ENCODE measurements around the gene P2RY4. TPM values are rescaled to one million over a fixed set of nuclear protein-coding genes. Genes with fewer than 3 reads are reported as not detected.

The P2RY4 gene
- total and polyA plus RNA-seq, 10 donors: 0.06 to 1.8 (median 0.95) TPM; not detected in 1

GRCh38 chrX:70208479-70208878 is 51.5 kb downstream of the P2RY4 start:
- intact Hi-C loops (cut with DNase I; ENCODE audit: low total_unique reads): no loop called here
- no peak for DNase-seq
- Histone ChIP-seq H3K27me3 (replicated peaks in 1 of 7) (no peaks in the 10 kb centered on the region), H3K27ac (no peak overlapping the region), H3K36me3 (no peaks in the 10 kb centered on the region), H3K4me3 (no peak overlapping the region), H3K9me3 (no peaks in the 10 kb centered on the region), H3K4me1 (no peaks in the 10 kb centered on the region)
- TF ChIP-seq CTCF (IDR thresholded peaks at IDR 0.05 in 8 of 11, conservative IDR thresholded peaks at IDR 0.05 in 3 of 11): no peak
- no peak for TF ChIP-seq POLR2AphosphoS5 (IDR thresholded peaks at IDR 0.05)
- no peak for TF ChIP-seq POLR2A (IDR thresholded peaks at IDR 0.05)

Small RNAs within 50 kb of the gene (small RNA-seq; reads per million reads assigned to genes)
- 0 to 0.12 (median 0.07) reads per million in 4 donors for gene RNA5SP507

Other genes starting within 250 kb of the P2RY4 start
- not detected for gene AWAT2, start 210.3 kb downstream of the P2RY4 start, total RNA-seq
- not detected for gene AWAT2, start 210.3 kb downstream of the P2RY4 start, polyA plus RNA-seq
- gene OTUD6A, start 197.7 kb downstream of the P2RY4 start, total RNA-seq: not detected
- gene OTUD6A, start 197.7 kb downstream of the P2RY4 start, polyA plus RNA-seq: not detected
- gene IGBP1, start 126.8 kb downstream of the P2RY4 start, total RNA-seq: 10 to 100 TPM; 36.4 to 67.7 (median 48.1) TPM
- gene IGBP1, start 126.8 kb downstream of the P2RY4 start, polyA plus RNA-seq: 10 to 100 TPM; 48.4 to 78.4 (median 67.6) TPM
- gene DGAT2L6, start 82.7 kb downstream of the P2RY4 start, total RNA-seq: not detected
- not detected for gene DGAT2L6, start 82.7 kb downstream of the P2RY4 start, polyA plus RNA-seq
- not detected for gene AWAT1, start 25.5 kb downstream of the P2RY4 start, total RNA-seq
- gene AWAT1, start 25.5 kb downstream of the P2RY4 start, polyA plus RNA-seq: not detected
- gene ARR3, start 8.1 kb upstream of the P2RY4 start, total RNA-seq: not detected
- gene ARR3, start 8.1 kb upstream of the P2RY4 start, polyA plus RNA-seq: not detected
- not detected for gene RAB41, start 22.0 kb upstream of the P2RY4 start, total RNA-seq
- not detected for gene RAB41, start 22.0 kb upstream of the P2RY4 start, polyA plus RNA-seq
- 10 to 100 TPM; 20.0 to 28.6 (median 25.3) TPM for gene PDZD11, start 29.7 kb upstream of the P2RY4 start, total RNA-seq
- 10 to 100 TPM; 36.7 to 44.5 (median 40.2) TPM for gene PDZD11, start 29.7 kb upstream of the P2RY4 start, polyA plus RNA-seq
- 1 to 10 TPM; 1.4 to 6.0 (median 3.2) TPM for gene KIF4A, start 29.9 kb upstream of the P2RY4 start, total RNA-seq
- 1 to 10 TPM in 2 of 3 donors, under 1 TPM in 1; 0.41 to 1.5 (median 1.3) TPM for gene KIF4A, start 29.9 kb upstream of the P2RY4 start, polyA plus RNA-seq
- 100 to 1,000 TPM in 1 of 7 donors, 10 to 100 TPM in 6; 37.0 to 103 (median 68.6) TPM for gene GDPD2, start 163.1 kb upstream of the P2RY4 start, total RNA-seq
- gene GDPD2, start 163.1 kb upstream of the P2RY4 start, polyA plus RNA-seq: 10 to 100 TPM in 2 of 3 donors, 1 to 10 TPM in 1; 2.4 to 82.5 (median 25.1) TPM
- 10 to 100 TPM; 27.9 to 46.3 (median 39.7) TPM for gene DLG3, start 184.6 kb upstream of the P2RY4 start, total RNA-seq
- gene DLG3, start 184.6 kb upstream of the P2RY4 start, polyA plus RNA-seq: 1 to 10 TPM; 2.7 to 6.2 (median 4.3) TPM